Common myeloid progenitor, CD34-positive (primary cell): Measurements from ENCODE around the gene TRMT61A.

Experiments
- CTCF ChIA-PET: fragments of 350-600 bp; sonication (Branson Sonifier 250); formaldehyde crosslinking; loops from one replicate; lab custom pipeline; 2021; ENCODE audit warnings: antibody characterized with exemption; lab: Charles Lee
- POLR2A ChIA-PET: fragments of 350-600 bp; sonication (Branson Sonifier 250); formaldehyde crosslinking; loops from one replicate; lab custom pipeline; 2021; ENCODE audit warnings: antibody characterized with exemption; lab: Charles Lee
- DNase-seq, 3 donors: peaks; one replicate each; pipeline versions ENCODE4 v3.0.0 to v3.0.0-alpha.2; 2013
- H3K27ac ChIP-seq, 2 experiments: 1 replicate in 1 of 2; 2 replicates in 1 of 2; pipeline ENCODE4 v1.7.0; 2013; ENCODE audit warnings: inconsistent platforms in 2 of 2, low read length in 2 of 2, mild to moderate bottlenecking in 2 of 2, low read depth in 1 of 2, moderate library complexity in 1 of 2; ENCODE audit not compliant: severe bottlenecking in 2 of 2, insufficient read depth in 1 of 2, poor library complexity in 1 of 2
- H3K27me3 ChIP-seq, 5 experiments: replicated peaks in 2 of 5; 1 replicate in 3 of 5; 2 replicates in 2 of 5; pipeline versions ENCODE4 v1.6.1 to v1.7.0; 2013; ENCODE audit warnings: low read length in 4 of 5, mild to moderate bottlenecking in 2 of 5, moderate library complexity in 2 of 5, inconsistent platforms in 1 of 5; ENCODE audit not compliant: insufficient read depth in 5 of 5, control insufficient read depth in 4 of 5
- H3K36me3 ChIP-seq, 4 experiments: 1 replicate in 2 of 4; 2 replicates in 2 of 4; pipeline versions ENCODE4 v1.6.1 to v1.7.0; 2013; ENCODE audit warnings: low read length in 3 of 4, control low read depth in 1 of 4, mild to moderate bottlenecking in 1 of 4; ENCODE audit not compliant: control insufficient read depth in 4 of 4, insufficient read depth in 4 of 4
- H3K4me1 ChIP-seq, 4 experiments: 1 replicate in 3 of 4; 2 replicates in 1 of 4; pipeline versions ENCODE4 v1.6.1 to v1.7.1; 2013; ENCODE audit warnings: low read length in 3 of 4, mild to moderate bottlenecking in 3 of 4, control low read depth in 1 of 4, inconsistent platforms in 1 of 4, moderate library complexity in 1 of 4; ENCODE audit not compliant: control insufficient read depth in 4 of 4, insufficient read depth in 4 of 4; ENCODE audit errors: control extremely low read depth in 1 of 4
- H3K4me3 ChIP-seq, 7 experiments: 1 replicate in 4 of 7; 2 replicates in 3 of 7; pipeline versions ENCODE4 v1.5.1 to v1.7.0; 2013; ENCODE audit warnings: mild to moderate bottlenecking in 7 of 7, low read length in 6 of 7, moderate library complexity in 6 of 7, inconsistent platforms in 2 of 7, low read depth in 2 of 7, control low read depth in 1 of 7; ENCODE audit not compliant: insufficient read depth in 4 of 7, control insufficient read depth in 1 of 7; ENCODE audit errors: extremely low read depth in 1 of 7
- H3K9me3 ChIP-seq, 5 experiments: 1 replicate in 4 of 5; 2 replicates in 1 of 5; pipeline versions ENCODE4 v1.6.1 to v1.7.1; 2013; ENCODE audit warnings: low read length in 4 of 5, mild to moderate bottlenecking in 2 of 5, inconsistent platforms in 1 of 5, low read depth in 1 of 5, moderate library complexity in 1 of 5; ENCODE audit not compliant: control insufficient read depth in 4 of 5, insufficient read depth in 2 of 5; ENCODE audit errors: control extremely low read depth in 1 of 5
- WGBS: methylation state at CpG from one replicate; pipeline ENCODE4 v1.1.5; 2013; ENCODE audit not compliant: insufficient coverage; 5-methylcytosine and 5-hydroxymethylcytosine counted together

The TRMT61A gene

DNA sequence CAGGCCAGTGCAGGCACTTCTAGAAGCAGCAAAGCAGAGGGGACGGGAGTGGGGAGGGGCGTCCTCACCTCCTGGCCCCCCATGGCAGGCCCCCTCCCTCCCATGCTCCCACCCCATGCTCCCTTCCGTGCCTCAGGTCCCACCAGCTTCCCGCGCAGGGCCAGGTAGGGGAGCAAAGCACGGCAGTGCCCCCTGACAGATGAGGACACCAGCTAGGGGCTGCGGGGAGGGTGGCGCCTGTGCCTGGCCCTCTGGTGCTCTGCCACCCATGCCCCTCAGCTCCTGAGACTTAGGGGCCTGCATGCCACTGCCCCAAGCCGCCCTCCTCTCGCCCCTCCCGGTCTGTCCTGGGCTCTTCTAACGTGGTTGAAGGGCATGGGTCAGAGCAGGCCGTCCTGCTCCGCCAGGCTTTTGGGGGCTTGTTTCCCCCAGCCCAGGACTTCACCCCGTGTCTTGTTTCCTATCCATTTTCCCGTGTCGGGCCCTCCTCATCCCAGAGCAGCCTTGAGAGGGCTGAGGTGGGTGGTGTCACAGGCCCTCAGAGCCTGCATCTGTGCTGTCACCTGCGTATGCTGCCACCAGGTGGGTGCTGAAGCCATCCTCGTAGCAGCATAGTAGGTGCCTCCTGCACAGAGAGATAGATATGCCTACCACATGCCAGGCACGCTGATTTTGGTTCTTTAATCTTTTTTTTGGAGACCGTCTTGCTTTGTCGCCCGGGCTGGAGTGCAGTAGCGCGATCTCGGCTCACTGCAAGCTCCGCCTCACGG, 10.2 kb downstream of the TRMT61A start:
- peaks cover 0 to 25% (median 2%) of the 10 kb centered on the region in 5 experiments for H3K27me3 ChIP-seq
- H3K9me3 ChIP-seq: no peaks in the 10 kb centered on the region
- no peak for DNase-seq
- CTCF ChIA-PET: interaction anchor here (1.0 to 15.7 kb wide), 2 partner anchors 11 to 20 kb away, joined by 3 to 147 read pairs; partner anchors contain the start of gene CKB
- POLR2A ChIA-PET: no interaction called here
- peaks cover 0 to 18% (median 7%) of the 10 kb centered on the region in 4 experiments for H3K36me3 ChIP-seq
- H3K4me3 ChIP-seq: no peak overlapping the region
- H3K4me1 ChIP-seq: peaks cover 0 to 9% (median 2%) of the 10 kb centered on the region in 4 experiments
- WGBS: 59% methylated on average over 9 of the region's 28 CpGs
- no peak overlapping the region for H3K27ac ChIP-seq

DNA sequence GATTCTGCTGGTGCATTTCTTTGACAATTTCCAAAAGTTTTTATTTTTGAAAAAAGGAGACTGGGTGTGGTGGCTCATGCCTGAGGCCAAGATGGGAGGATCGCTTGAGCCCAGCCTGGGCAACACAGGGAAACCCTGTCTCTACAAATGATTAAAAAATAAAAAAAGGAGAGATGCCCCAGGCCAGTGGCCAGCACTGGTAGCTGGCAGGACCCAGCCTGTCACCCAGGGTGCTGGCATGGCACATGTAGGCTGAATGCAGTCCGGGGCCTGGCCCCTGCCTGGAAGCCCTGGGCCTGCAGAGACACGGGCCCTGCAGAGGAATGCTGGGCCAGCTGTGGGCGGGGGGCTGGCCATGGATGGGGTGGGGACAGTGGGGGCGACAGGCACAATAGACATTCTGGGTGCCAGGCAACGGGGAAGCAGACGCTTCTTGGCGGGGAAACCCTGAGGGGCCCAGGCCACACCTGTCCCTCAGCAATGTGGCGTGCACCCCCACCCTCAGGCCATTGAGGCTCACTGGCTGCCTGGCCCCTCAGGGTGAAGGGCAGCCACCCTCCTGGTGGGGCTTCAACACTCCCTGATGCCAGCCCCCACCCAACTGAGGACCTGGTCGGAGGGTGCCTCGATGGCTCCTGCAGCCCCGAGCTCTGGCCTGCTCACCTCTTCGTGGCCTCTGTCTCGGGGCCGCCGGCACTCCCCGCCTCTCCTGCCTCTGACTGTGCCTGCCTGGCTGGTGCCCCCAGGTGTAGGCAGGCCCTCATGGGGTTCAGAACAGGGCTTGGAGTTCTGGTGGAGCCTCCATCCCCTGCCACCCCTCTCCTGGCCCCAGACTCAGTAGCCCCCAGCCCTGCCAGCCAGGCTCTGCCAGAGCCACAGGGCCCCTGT, 12.1 kb downstream of the TRMT61A start:
- 81% methylated on average over 12 of the region's 17 CpGs for WGBS
- ChIA-PET POLR2A (no interaction called here), CTCF (interaction anchor here (1.0 to 15.7 kb wide), 2 partner anchors 10 to 22 kb away, joined by 3 to 147 read pairs; partner anchors contain the start of gene CKB)
- peaks cover 0 to 9% (median 2%) of the 10 kb centered on the region in 4 experiments for H3K4me1 ChIP-seq
- H3K36me3 ChIP-seq: peaks cover 0 to 6% (median 0%) of the 10 kb centered on the region in 4 experiments
- H3K4me3 ChIP-seq: no peak overlapping the region
- H3K27me3 ChIP-seq: peaks cover 0 to 25% (median 2%) of the 10 kb centered on the region in 5 experiments
- H3K27ac ChIP-seq: no peak overlapping the region
- no peaks in the 10 kb centered on the region for H3K9me3 ChIP-seq
- no peak for DNase-seq

DNA sequence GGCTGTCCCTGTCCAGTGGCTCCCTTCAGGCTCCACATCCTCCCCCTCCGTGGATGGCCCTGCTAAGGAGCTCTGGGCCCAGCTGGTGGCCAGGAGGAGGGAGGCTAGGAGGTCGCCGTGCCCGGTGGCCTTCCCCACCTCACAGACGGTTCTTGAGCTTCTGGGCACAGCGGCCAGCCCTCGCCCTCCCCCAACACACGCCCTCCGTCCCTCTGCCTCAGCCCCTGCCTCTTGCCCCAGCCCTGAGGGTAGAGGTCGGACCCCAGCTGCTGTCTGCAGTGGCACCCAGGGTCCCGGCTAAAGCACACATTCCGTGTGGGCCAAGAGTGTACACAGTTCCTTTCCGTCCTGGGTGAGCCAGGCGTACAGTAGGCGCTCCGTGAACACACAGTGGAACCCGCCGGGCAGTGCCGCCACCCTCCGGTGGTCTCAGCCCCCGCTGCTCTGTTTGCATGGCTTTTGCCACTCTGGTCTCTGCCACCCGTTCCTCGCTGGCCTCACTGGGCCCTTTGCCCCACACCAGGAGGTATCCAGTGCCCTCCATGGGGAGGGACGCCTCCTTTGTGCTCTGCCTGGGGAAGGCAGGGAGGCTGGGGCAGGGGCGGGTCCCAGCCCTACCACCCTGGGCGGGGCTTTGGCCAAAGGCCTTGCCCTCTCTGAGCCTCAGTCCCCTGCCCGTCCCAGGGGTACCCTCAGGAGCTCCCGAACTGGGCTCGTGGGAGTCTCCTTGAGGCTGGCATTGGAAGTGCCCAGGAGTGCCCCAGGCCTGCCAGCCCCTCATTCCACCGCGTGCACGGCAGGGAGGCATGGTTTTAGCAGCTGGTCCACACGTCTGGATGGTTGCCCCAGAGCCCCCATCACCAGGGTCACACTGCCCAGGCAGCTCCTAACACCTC, 13.0 kb downstream of the TRMT61A start:
- Histone ChIP-seq H3K9me3 (no peaks in the 10 kb centered on the region), H3K4me3 (no peak overlapping the region), H3K4me1 (peaks cover 0 to 9% (median 3%) of the 10 kb centered on the region in 4 experiments), H3K36me3 (no peaks in the 10 kb centered on the region), H3K27me3 (peaks cover 0 to 25% (median 2%) of the 10 kb centered on the region in 5 experiments), H3K27ac (no peak overlapping the region)
- no peak for DNase-seq
- ChIA-PET CTCF (interaction anchor here (1.7 to 15.7 kb wide), 3 partner anchors 9 to 22 kb away, joined by 6 to 147 read pairs (median 7); partner anchors contain the start of gene CKB), POLR2A (no interaction called here)
- 87% methylated on average over 29 of the region's 33 CpGs for WGBS

DNA sequence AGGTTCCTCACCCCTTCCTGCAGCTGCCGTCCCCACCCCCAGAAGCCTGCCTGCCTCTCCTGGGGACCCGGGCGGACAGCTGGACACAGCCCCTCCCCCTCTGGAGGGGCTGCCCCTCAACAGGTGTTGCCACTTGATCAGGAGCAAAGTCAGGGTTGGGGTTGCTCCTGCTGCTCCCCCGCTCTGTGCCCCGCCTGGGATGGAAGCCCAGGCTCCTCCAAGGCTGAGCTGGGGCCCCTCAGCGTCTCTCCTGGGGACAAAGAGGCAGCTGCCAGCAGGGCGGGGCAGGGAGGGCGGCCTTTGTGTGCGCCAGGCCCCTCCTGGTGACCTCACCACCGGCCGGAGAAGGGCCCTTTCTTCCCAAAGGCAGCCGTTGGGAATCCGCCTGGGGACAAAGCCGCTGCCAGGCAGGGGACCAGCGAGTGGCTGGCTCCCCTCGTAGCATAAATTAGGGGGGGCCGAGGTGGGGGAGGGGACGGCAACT, 13.7 kb downstream of the TRMT61A start:
- POLR2A ChIA-PET: no interaction called here
- Histone ChIP-seq H3K4me3 (no peak overlapping the region), H3K27me3 (peaks cover 0 to 25% (median 2%) of the 10 kb centered on the region in 5 experiments), H3K9me3 (no peaks in the 10 kb centered on the region), H3K36me3 (no peaks in the 10 kb centered on the region), H3K27ac (no peak overlapping the region), H3K4me1 (peaks cover 0 to 9% (median 4%) of the 10 kb centered on the region in 4 experiments)
- WGBS: 55% methylated on average over 6 of the region's 18 CpGs
- CTCF ChIA-PET: interaction anchor here (1.7 to 15.7 kb wide), 4 partner anchors 9 to 23 kb away, joined by 6 to 147 read pairs (median 18); partner anchors contain the start of gene CKB
- no peak for DNase-seq

DNA sequence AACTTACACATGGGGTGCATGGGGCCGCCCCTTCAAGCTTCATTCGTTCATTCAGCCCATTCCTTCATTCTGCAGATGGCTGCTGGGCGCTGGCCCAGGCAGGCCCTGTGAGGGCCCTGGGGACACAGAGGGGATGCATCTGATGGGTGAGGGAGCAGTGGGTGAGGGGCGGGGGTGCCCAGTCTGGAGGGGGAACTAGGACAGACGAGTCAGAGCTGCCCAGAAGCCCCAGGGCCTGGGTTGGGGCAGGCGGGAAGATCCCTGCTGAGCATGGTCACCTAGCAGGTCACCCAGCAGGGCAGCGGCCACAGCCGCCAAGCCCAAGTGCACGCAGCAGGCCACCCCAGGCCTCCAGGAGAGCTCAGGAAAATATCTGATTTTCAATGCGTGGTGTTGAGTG, 14.1 kb downstream of the TRMT61A start:
- Histone ChIP-seq H3K27ac (no peak overlapping the region), H3K36me3 (no peaks in the 10 kb centered on the region), H3K4me3 (no peak overlapping the region), H3K4me1 (peaks cover 0 to 9% (median 4%) of the 10 kb centered on the region in 4 experiments), H3K9me3 (no peaks in the 10 kb centered on the region), H3K27me3 (peaks cover 0 to 25% (median 2%) of the 10 kb centered on the region in 5 experiments)
- WGBS: 93% methylated on average over 6 of the region's 10 CpGs
- CTCF ChIA-PET: interaction anchor here (1.7 to 15.7 kb wide), 4 partner anchors 10 to 24 kb away, joined by 6 to 147 read pairs (median 18); partner anchors contain the start of gene CKB
- DNase-seq: no peak
- POLR2A ChIA-PET: no interaction called here

DNA sequence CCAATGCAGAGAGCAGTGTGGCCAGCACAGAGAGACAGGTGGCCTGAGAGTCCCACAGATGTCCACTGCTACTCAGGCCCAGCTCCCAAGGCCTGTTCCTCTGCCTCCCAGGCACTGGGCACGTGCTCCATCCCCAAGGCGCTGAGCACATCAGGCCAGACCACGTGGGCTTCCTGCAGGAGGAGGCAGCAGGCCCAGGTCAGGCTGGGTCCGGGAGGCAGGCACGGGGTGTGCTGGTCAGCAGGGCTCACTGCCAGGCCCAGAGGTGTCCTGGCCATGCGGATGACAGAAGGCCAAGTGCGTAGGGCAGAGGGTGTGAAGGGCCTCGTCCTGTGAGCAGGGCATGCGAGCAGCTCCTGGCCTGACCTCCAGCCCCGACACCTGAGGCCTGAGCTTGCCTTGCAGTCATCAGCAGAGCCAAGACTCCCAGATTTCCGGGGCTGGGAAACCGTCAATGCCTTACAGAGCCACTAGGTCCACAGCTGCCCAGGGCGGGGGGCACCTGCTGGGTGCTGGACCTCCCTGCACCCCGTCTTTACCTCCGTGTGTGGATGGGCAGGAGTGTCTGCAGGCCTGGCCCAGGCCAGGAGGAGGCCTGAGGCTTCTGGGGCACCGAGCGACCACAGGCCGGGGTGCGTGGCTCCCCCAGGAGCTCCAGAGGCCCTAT, 14.9 kb downstream of the TRMT61A start:
- Histone ChIP-seq H3K9me3 (no peaks in the 10 kb centered on the region), H3K4me1 (peaks cover 0 to 9% (median 4%) of the 10 kb centered on the region in 4 experiments), H3K27me3 (peaks cover 0 to 24% (median 2%) of the 10 kb centered on the region in 5 experiments), H3K27ac (no peak overlapping the region), H3K36me3 (no peaks in the 10 kb centered on the region), H3K4me3 (no peak overlapping the region)
- 93% methylated on average over 19 of the region's 19 CpGs for WGBS
- CTCF ChIA-PET: interaction anchor here (0.6 to 15.7 kb wide), 7 partner anchors 9 to 42 kb away, joined by 4 to 147 read pairs (median 6); partner anchors contain the start of gene CKB
- POLR2A ChIA-PET: no interaction called here
- no peak for DNase-seq
